ENCODE results near the gene ASH1L. TPM values are rescaled to one million over a fixed set of nuclear protein-coding genes. Genes with fewer than 3 reads are reported as not detected.

Gene ASH1L
- total RNA-seq, 1 donor from 2014 or later, result 36.0 TPM

GRCh38 chr1:155466996-155467395, 95.6 kb downstream of the ASH1L start:
- Mint-ChIP-seq H3K9me3 (ENCODE audit: low read depth) (peaks cover 11% of the 10 kb centered on the region), H3K36me3 (ENCODE audit: low read depth) (peaks cover 6% of the 10 kb centered on the region), H3K4me3 (ENCODE audit: unreplicated experiment) (no peak overlapping the region), H3K27ac (ENCODE audit: unreplicated experiment) (peak overlapping the region; percentile 70), H3K4me1 (ENCODE audit: low read depth) (peaks cover 45% of the 10 kb centered on the region), H3K27me3 (ENCODE audit: low read depth) (no peaks in the 10 kb centered on the region)
- no peak for DNase-seq (ENCODE audit: low spot score)
- TF ChIP-seq CTCF (IDR thresholded peaks at IDR 0.05), result no peak

DNA sequence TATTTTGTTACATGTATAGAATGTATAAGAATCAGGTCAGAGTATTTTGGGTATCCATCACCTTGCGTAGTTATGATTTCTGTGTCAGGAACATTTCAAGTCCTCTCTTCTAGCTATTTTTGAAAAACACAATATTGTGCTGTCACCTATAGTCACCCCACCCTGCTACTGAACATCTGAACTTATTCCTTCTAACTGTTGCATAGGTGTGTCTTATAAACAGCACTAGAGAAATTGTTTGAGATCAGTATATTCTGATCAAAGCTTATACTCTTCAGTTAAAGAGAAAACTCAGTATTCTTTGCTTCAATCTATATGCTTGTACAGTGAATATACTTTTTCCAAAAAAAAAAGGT, 96.0 kb downstream of the ASH1L start:
- peaks cover 4% of the 10 kb centered on the region for H3K36me3 Mint-ChIP-seq (ENCODE audit: low read depth)

GRCh38 chr1:155463865-155464650, 98.5 kb downstream of the ASH1L start:
- TF ChIP-seq CTCF (IDR thresholded peaks at IDR 0.05), result no peak
- H3K9me3 Mint-ChIP-seq (ENCODE audit: low read depth), result peaks cover 3% of the 10 kb centered on the region
- H3K27ac Mint-ChIP-seq (ENCODE audit: unreplicated experiment), result peak overlapping the region; percentile 93
- no peak for DNase-seq (ENCODE audit: low spot score)
- H3K4me3 Mint-ChIP-seq (ENCODE audit: unreplicated experiment), result no peak overlapping the region
- no peaks in the 10 kb centered on the region for H3K27me3 Mint-ChIP-seq (ENCODE audit: low read depth)
- H3K4me1 Mint-ChIP-seq (ENCODE audit: low read depth), result peaks cover 49% of the 10 kb centered on the region
- H3K36me3 Mint-ChIP-seq (ENCODE audit: low read depth), result peaks cover 8% of the 10 kb centered on the region

More for the DNA sequence above, 96.0 kb downstream of the ASH1L start:
- Mint-ChIP-seq H3K4me3 (ENCODE audit: unreplicated experiment) (no peak overlapping the region), H3K9me3 (ENCODE audit: low read depth) (peaks cover 10% of the 10 kb centered on the region), H3K4me1 (ENCODE audit: low read depth) (peaks cover 45% of the 10 kb centered on the region), H3K27ac (ENCODE audit: unreplicated experiment) (peak overlapping the region; percentile 70), H3K27me3 (ENCODE audit: low read depth) (no peaks in the 10 kb centered on the region)
- TF ChIP-seq CTCF (IDR thresholded peaks at IDR 0.05), result no peak
- no peak for DNase-seq (ENCODE audit: low spot score)

DNA sequence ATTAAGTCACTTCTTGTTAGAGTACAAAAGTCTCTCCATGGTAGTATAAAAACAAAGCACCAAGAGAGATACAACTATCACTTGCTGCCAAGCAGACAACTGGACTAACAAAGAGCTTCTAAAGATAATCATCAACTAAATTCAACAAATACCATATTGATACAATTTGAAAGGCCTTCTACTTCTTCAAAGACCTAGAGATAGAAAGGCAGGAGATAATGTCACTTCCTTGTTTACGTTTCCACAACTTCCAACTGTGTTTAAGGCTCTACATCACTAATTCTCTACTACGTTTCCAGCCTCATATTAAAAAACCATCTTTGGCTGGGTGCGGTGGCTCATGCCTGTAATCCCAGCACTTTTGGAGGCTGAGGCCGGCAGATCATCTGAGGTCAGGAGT, 104.5 kb downstream of the ASH1L start:
- Mint-ChIP-seq H3K9me3 (ENCODE audit: low read depth) (no peaks in the 10 kb centered on the region), H3K4me1 (ENCODE audit: low read depth) (peaks cover 29% of the 10 kb centered on the region)
- TF ChIP-seq CTCF (IDR thresholded peaks at IDR 0.05), result no peak

DNA sequence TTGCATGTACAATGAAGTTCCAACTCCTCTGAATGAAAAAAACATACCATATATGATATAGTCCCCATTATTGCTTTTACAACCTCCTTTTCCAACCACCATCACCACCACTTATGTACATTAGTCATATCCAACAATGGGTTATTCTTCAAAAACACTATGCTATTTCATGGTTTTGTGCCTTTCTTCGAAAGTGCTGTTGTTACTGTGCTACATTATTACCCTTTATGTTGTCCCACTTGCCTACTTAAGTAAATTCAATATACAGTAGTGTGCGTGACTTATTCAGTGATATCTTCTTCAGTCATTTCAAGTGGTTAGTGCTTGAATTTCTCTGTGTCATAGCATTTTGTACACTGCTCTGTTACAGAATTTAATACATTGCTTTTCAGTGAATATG, 105.3 kb downstream of the ASH1L start:
- no peak for DNase-seq (ENCODE audit: low spot score)
- H3K9me3 Mint-ChIP-seq (ENCODE audit: low read depth), result no peaks in the 10 kb centered on the region
- H3K27me3 Mint-ChIP-seq (ENCODE audit: low read depth), result no peaks in the 10 kb centered on the region
- TF ChIP-seq CTCF (IDR thresholded peaks at IDR 0.05), result no peak
- H3K4me3 Mint-ChIP-seq (ENCODE audit: unreplicated experiment), result no peak overlapping the region
- H3K36me3 Mint-ChIP-seq (ENCODE audit: low read depth), result peaks cover 11% of the 10 kb centered on the region
- H3K4me1 Mint-ChIP-seq (ENCODE audit: low read depth), result peaks cover 29% of the 10 kb centered on the region
- no peak overlapping the region for H3K27ac Mint-ChIP-seq (ENCODE audit: unreplicated experiment)

More for the DNA sequence above, 104.5 kb downstream of the ASH1L start:
- H3K36me3 Mint-ChIP-seq (ENCODE audit: low read depth), result peaks cover 12% of the 10 kb centered on the region
- DNase-seq (ENCODE audit: low spot score), result no peak
- no peak overlapping the region for H3K27ac Mint-ChIP-seq (ENCODE audit: unreplicated experiment)
- H3K27me3 Mint-ChIP-seq (ENCODE audit: low read depth), result no peaks in the 10 kb centered on the region
- no peak overlapping the region for H3K4me3 Mint-ChIP-seq (ENCODE audit: unreplicated experiment)
